Coronary artery (tissue), 2 donors: ENCODE data around the gene EVI5L.
"Not testable (repeated sequence)": the region's sequence is repeated elsewhere in the genome, so short reads cannot be mapped to it uniquely, and the experiment has no call there.

Source experiments
- DNase-seq: peaks from one replicate; pipeline ENCODE4 v3.0.0-alpha.2; 2017; ENCODE audit warnings: low spot score
- H3K27ac ChIP-seq, 2 donors: fragments of 200-600 bp; sonication (generic); one replicate each; pipeline ENCODE4 v1.5.1; 2016 to 2019
- H3K4me3 ChIP-seq: fragments of 200-600 bp; sonication (generic); 2 replicates; pipeline ENCODE4 v1.5.1; 2016; ENCODE audit warnings: mild to moderate bottlenecking, moderate library complexity
- TF ChIP-seq, protein P1 (sequence below): fragments of 200-600 bp; sonication (generic); IDR thresholded peaks from one replicate; pipeline ENCODE4 v1.5.1; 2019; ENCODE audit warnings: antibody characterized with exemption

EVI5L gene

GRCh38 chr19:7815325-7815724 is 14.7 kb upstream of the EVI5L start:
- no peak for DNase-seq
- TF ChIP-seq, protein P1, sequence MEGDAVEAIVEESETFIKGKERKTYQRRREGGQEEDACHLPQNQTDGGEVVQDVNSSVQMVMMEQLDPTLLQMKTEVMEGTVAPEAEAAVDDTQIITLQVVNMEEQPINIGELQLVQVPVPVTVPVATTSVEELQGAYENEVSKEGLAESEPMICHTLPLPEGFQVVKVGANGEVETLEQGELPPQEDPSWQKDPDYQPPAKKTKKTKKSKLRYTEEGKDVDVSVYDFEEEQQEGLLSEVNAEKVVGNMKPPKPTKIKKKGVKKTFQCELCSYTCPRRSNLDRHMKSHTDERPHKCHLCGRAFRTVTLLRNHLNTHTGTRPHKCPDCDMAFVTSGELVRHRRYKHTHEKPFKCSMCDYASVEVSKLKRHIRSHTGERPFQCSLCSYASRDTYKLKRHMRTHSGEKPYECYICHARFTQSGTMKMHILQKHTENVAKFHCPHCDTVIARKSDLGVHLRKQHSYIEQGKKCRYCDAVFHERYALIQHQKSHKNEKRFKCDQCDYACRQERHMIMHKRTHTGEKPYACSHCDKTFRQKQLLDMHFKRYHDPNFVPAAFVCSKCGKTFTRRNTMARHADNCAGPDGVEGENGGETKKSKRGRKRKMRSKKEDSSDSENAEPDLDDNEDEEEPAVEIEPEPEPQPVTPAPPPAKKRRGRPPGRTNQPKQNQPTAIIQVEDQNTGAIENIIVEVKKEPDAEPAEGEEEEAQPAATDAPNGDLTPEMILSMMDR, result no peak
- Histone ChIP-seq H3K27ac (no peak overlapping the region), H3K4me3 (no peak overlapping the region)

DNA sequence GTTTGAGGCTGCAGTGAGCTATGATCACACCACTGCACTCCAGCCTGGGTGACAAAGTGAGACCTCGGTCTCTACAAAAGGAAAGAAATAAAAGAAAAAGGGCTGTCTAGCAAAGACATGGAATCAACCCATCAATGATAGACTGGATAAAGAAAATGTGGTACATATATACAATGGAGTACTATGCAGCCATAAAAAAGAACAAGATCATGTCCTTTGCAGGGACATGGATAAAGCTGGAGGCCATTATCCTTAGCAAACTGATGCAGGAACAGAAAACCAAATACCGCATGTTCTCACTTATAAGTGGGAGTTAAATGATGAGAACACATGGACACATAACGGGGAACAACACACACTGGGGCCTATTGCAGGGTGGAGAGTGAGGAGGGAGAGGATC is 14.0 kb upstream of the EVI5L start:
- not testable (repeated sequence) for DNase-seq, H3K27ac ChIP-seq, H3K4me3 ChIP-seq

GRCh38 chr19:7817801-7818200 is 12.2 kb upstream of the EVI5L start:
- no peak for DNase-seq
- H3K4me3 ChIP-seq, result no peak overlapping the region
- TF ChIP-seq, protein P1, result no peak
- no peak overlapping the region for H3K27ac ChIP-seq

- H3K4me3 ChIP-seq, result no peak overlapping the region
- TF ChIP-seq, protein P1, result no peak
- H3K27ac ChIP-seq, result no peak overlapping the region
- DNase-seq, result no peak
Observed at GRCh38 chr19:7818806-7819205, 11.2 kb upstream of the EVI5L start.

- DNase-seq, result no peak
- TF ChIP-seq, protein P1, result no peak
Observed at GRCh38 chr19:7819337-7819736, 10.7 kb upstream of the EVI5L start.

DNA sequence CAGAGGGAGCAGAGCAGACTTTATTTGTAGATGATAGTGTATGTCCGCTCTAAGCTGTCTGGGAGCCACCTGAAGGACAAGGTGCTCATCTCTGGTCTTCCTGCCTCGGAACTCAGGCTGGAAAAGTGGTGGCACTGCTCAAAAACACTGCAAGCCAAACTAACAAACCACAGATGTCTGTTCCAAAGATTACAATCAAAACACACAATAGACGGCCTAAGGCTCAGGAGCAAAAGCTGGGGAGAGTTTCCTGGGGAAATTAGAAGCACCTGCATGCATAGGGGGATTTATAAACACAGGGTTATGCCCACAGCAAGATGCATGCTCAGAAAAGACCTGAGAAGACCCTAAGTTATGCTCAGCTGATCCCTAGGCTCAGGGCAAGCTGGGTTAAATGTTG is 9.4 kb upstream of the EVI5L start:
- Histone ChIP-seq H3K27ac (no peak overlapping the region), H3K4me3 (no peak overlapping the region)
- DNase-seq, result no peak
- TF ChIP-seq, protein P1, result no peak

More at GRCh38 chr19:7819337-7819736, 10.7 kb upstream of the EVI5L start:
- H3K27ac ChIP-seq, result no peak overlapping the region
- no peak overlapping the region for H3K4me3 ChIP-seq

DNA sequence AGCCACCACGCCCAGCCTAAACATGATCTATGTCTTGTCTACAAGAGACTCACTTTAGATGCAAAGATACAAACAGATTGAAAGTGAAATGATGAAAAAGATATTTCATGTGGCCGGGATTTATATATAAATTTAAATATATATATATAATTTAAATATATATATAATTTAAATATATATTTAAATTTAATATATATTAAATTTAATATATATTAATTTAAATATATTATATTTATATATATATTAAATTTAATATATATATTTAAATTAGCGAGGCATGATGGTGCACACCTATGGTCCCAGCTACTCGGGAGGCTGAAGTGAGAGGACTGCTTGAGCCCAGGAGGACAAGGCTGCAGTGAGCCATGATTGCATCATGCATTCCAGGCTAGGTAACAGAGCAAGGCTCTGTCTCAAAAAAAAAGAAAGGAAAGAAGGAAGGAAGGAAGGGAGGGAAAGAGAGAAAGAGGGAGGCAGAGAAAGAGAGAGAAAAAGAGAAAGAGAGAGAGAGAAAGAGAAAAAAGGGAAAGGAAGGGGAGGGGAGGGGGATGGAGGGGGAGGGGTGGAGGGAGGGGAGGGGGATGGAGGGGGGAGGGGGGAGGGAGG is 7.0 kb upstream of the EVI5L start:
- Histone ChIP-seq H3K4me3 (no peak overlapping the region), H3K27ac (no peak overlapping the region)
- no peak for DNase-seq
- TF ChIP-seq, protein P1, result no peak
